HCT116 (cell line): Measurements from ENCODE around the gene DPYD.

Experiments used
- CTCF ChIP-seq, 3 experiments: fragments of 200-600 bp in 1 of 3; sonication (generic) in 1 of 3; IDR thresholded peaks in 2 of 3; conservative IDR thresholded peaks in 1 of 3; 2 replicates each; pipeline ENCODE4 v1.5.1; 2012 to 2017; ENCODE audit warnings: low read depth in 2 of 3, low read length in 2 of 3, antibody characterized with exemption in 1 of 3, borderline replicate concordance in 1 of 3, control low read depth in 1 of 3, mild to moderate bottlenecking in 1 of 3, mixed read lengths in 1 of 3, mixed run types in 1 of 3, moderate library complexity in 1 of 3; ENCODE audit not compliant: insufficient read depth in 1 of 3
- EZH2 ChIP-seq: fragments of 200-600 bp; sonication (generic); IDR thresholded peaks from 2 replicates; pipeline ENCODE4 v1.6.1; 2017; ENCODE audit warnings: antibody characterized with exemption, mixed run types
- POLR2A ChIP-seq: IDR thresholded peaks from 2 replicates; pipeline ENCODE4 v1.7.0; 2011; ENCODE audit warnings: borderline replicate concordance; ENCODE audit not compliant: insufficient read depth, insufficient read length; ENCODE audit errors: extremely low read depth

- TF ChIP-seq EZH2 (no peak), CTCF (IDR thresholded peaks at IDR 0.05 in 2 of 3, conservative IDR thresholded peaks at IDR 0.05 in 1 of 3; ENCODE audit: borderline replicate concordance in 1 of 3, insufficient read depth in 1 of 3, low read depth in 2 of 3, low read length in 2 of 3) (no peak), POLR2A (no peak)
Measured at GRCh38 chr1:97482022-97482421, 438.8 kb downstream of the DPYD start.
